Astrocyte of the cerebellum (primary cell): ENCODE measurements around the gene YLPM1.

Experiments used
- DNase-seq: peaks from one replicate; pipeline ENCODE4 v3.0.0-alpha.2; 2011; ENCODE audit warnings: low read depth
- H3K4me3 ChIP-seq: 2 replicates; pipeline ENCODE4 v1.5.1; 2011; ENCODE audit warnings: mild to moderate bottlenecking, low read depth, low read length, moderate library complexity
- CTCF ChIP-seq: IDR thresholded peaks from 2 replicates; pipeline ENCODE4 v1.5.1; 2012; ENCODE audit warnings: low read length, low read depth, moderate library complexity, mild to moderate bottlenecking; ENCODE audit errors: missing control alignments
- in situ Hi-C: cut with HindIII; loops from 2 replicates; pipeline ENCODE4 v1.10.0; 2017; ENCODE audit warnings: low sequenced_read_pairs

The YLPM1 gene

GRCh38 chr14:74824997-74825396 lies 61.9 kb downstream of the YLPM1 start:
- H3K4me3 ChIP-seq = no peak overlapping the region
- in situ Hi-C loops = no loop called here
- no peak for TF ChIP-seq CTCF
- no peak for DNase-seq

- no peak for DNase-seq
- no peak for TF ChIP-seq CTCF
- H3K4me3 ChIP-seq = no peak overlapping the region
- in situ Hi-C loops = no loop called here
These were observed 63.5 kb downstream of the YLPM1 start for GRCh38 chr14:74826574-74826973.

- in situ Hi-C loops = no loop called here
- H3K4me3 ChIP-seq = no peak overlapping the region
- DNase-seq = no peak
- TF ChIP-seq CTCF = no peak
These were observed 66.1 kb downstream of the YLPM1 start for GRCh38 chr14:74829251-74829650.

- TF ChIP-seq CTCF = no peak
- no peak overlapping the region for H3K4me3 ChIP-seq
- in situ Hi-C loops = no loop called here
- no peak for DNase-seq
These were observed 69.7 kb downstream of the YLPM1 start for GRCh38 chr14:74832849-74833248.

GRCh38 chr14:74834692-74835392 lies 71.7 kb downstream of the YLPM1 start:
- TF ChIP-seq CTCF = no peak
- in situ Hi-C loops = no loop called here
- no peak for DNase-seq
- H3K4me3 ChIP-seq = no peak overlapping the region

GRCh38 chr14:74835645-74836250 lies 72.6 kb downstream of the YLPM1 start:
- in situ Hi-C loops = no loop called here
- no peak for DNase-seq
- TF ChIP-seq CTCF = no peak
- no peak overlapping the region for H3K4me3 ChIP-seq
